MV-4-11 (cell line): ENCODE data around the gene COBL.

ENCODE experiments used
- DNase-seq: peaks from one replicate; lab custom pipeline; 2025; lab: John Stamatoyannopoulos, UW

Gene COBL, protein sequence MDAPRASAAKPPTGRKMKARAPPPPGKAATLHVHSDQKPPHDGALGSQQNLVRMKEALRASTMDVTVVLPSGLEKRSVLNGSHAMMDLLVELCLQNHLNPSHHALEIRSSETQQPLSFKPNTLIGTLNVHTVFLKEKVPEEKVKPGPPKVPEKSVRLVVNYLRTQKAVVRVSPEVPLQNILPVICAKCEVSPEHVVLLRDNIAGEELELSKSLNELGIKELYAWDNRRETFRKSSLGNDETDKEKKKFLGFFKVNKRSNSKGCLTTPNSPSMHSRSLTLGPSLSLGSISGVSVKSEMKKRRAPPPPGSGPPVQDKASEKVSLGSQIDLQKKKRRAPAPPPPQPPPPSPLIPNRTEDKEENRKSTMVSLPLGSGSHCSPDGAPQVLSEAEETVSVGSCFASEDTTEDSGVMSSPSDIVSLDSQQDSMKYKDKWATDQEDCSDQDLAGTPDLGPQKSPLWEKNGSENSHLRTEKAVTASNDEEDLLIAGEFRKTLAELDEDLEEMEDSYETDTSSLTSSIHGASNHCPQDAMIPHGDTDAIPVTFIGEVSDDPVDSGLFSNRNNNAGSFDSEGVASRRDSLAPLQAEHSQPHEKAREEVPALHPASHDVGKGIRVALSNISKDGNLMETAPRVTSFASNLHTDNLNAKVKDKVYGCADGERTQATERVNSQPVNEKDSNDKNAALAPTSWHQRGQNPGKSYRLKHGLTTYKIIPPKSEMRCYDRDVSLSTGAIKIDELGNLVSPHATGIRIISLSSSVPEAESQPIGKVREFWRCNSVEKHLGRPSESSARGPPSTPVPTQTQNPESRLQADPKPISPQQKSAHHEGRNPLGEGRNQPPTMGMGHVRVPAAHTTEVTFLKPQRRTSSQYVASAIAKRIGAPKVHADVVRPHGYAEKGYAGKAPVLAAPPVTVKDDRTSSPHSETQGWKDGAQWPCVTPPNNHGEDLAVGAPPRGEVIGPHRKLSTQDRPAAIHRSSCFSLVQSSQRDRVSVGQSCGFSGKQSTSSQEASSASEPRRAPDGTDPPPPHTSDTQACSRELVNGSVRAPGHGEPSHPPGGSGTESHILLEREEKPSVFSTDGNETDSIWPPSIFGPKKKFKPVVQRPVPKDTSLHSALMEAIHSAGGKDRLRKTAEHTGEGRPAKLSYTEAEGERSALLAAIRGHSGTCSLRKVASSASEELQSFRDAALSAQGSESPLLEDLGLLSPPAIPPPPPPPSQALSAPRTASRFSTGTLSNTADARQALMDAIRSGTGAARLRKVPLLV

DNA sequence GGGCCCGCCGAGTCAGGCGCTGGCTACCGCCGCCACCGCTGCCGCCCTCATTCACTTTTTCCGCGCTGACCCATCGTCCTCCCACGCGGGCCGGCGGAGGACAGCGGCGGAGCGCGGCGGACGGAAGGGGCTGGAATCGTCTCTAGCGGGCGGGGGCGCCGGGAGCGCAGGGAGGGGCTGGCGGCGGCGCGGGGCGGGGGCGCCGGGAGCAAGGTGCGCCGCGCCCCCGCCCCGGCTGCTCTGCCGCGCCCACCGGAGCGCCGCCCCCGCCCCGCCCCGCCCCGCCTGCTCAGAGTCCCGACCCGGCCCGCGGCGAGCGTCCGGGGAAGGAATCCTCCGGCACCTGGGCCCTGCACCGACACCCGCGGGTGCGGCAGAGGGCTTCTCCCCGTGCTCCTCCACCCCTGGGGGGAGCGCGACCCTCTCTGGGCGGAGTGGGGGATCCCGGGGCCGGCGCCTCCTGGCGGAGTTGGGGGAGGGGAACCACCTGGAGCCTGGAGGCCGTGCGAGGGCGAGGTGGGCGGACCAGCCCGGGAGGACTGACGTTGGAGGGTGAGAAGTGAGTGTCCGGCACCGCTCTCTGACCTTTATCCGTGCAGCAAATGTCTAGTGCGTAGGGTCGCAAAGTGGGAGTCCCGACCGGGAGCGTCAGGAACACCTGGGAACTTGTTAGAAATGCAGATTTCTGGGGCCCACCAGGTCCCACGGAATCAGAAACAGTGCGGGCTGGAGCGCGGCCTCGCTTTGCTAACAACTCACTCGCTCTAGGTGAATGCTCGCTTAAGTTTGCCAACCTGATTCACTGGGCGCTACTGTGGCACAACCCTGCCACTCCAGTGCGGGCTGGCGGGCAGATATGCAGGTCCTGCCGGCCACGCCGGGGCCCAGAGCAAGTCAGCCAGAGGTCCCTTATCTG lies at the start of gene COBL:
COBL (minus strand) TSS at position 144 of the 916 bp plus-strand sequence. CDS start 176 bp downstream, outside the sequence.
- DNase-seq: no peak

DNA sequence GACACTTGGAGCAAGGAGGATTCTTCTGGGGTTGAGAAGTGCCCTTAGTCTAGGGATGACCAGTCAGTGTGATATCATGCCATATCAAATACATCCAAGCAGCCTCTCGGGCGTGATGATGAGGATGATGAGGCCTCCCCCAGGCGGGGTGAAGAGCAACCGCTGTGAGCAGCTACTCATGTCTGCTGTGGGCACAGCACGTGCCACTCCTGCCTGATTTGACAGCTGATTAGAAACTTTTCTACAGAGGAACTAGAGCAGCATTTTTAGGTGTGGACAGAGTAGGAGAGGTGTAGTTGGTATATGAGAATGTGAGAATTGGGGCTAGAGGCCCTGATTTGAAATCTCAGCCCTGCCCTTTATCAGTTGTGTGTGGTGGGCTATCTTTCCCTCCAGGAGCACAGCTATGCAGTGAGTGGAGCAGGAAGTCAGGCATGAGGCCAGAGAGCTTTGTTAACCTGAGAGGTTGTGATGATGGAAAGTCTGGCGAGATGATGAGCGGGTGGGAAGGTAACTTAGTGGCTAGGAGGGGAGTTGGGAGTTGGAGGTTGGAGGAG lies 49.6 kb upstream of the COBL start:
- no peak for DNase-seq

DNA sequence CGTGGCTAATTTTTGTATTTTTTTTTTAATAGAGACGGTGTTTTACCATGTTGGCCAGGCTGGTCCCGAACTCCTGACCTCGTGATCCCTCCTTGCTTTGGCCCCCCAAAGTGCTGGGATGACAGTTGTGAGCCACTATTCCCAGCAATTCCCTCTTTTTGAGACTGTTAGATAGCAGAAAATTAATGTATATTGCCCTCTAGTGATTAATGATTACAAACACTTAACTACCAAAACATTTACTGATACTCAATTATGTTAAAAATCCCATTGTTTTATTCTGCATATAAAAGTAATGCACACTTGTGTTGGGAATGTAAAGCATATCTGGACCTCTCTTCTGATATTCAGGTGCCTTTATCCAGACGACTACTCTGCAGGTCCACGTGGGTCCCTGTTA lies 41.2 kb upstream of the COBL start:
- DNase-seq: no peak

DNA sequence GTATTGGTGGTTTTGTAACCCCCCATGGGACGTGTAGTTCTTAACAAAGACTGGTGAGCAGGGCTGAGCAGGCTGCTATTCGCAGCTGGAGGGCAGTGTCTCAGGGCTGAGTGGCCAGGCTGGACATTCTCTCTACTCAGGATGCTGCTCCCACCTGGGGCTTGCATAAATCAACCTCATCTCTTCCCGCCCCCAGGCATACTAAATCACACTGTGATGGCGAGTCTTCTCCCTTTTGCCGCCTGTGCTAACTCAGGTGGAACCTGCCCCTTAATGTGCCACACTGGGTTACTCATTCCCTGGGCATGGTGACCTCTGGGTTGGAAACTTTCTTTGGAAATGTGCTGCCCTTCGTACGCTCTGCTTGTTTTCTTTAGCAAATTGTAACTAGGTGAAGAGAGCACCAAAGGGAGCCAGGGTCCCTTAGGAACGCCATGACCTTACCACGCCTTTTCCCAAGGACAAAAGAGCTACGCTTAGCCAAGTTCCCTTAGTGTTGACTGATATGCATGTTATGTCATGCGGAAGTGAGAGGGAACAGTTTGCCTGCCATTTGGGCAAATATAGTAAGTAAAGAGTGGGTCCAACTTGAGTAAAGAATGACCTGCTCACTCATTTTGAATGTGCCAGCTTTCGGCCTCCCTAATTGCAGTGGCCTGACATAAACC lies 40.4 kb upstream of the COBL start:
- DNase-seq: no peak

DNA sequence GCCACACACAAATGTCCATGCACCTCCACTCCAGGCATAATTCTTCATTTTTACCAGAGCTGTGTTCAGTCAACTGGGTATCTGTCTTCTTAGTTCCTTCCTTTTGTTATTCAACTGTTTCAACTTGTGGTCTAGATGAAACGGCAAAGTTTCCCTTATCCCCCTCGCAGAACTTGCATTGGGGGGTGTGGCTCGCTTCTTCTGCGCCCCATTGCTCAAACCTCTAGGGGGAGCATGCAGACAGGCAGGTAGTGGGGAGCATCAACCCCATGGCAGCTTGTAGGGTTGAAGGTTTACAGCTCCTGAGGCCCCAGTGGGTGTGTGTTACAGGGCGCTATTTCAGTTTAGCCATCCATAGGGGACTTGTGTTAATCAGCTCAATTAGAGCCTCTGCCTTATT lies 38.3 kb upstream of the COBL start:
- DNase-seq: no peak

DNA sequence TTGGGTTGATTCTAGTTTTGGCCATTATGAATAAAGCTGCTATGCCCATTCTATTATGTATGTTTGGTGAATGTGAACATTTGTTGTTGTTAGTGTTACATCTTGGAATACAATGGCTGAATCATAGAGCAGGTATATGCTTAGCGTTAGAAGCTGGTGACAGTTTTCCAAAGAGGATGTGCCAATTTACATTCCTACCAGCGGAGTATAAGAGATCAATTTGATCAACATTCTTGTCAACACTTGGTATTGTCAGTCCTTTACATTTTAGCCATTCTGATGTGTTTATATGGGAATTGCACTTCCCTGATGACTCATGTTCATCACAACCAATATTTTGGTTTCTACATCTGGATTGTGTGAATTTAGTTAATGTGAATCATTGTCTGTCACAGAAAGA lies 37.8 kb upstream of the COBL start:
- no peak for DNase-seq

DNA sequence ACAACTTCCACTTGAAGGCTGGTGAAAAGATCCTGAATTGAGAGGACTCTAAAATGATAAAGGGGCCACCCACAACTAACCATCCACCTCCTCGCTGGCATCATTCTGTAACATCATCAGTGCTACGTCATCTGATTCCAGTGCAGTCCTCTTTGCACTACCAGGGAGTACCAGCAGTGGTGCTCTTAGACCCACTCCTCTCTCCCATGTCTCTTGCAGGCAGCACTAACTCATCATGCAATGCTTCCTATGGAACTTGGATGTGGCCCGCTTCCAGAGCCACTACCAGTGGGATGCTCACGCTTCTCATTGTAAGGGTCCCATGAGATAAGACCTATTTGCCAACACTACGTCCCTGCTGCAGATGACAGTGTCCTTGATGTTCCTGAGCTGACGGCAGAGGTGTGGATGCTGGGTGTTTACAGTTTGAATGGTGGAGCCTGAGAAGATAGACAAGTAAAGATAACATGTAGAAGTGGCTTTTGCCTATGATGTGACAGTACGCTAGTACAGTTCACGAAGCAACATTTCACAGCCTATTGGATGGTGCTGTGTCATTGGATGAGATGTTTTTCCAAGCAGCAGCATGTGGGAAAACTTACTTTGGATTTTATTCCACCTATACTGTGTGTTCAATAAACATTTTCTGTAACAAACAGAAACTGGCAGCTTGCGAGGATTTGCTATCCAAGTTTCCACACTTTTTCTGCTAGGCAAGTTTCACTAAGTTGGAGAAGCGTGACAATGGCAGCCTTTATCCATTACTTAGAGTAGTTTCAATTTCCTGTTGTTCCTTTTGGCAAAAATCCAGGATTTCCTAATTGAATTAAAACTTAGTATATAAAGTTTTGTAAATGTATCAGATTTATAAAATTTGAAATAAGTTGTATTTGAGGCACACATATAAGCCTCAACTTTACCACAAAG lies 35.8 kb upstream of the COBL start:
- DNase-seq: no peak

DNA sequence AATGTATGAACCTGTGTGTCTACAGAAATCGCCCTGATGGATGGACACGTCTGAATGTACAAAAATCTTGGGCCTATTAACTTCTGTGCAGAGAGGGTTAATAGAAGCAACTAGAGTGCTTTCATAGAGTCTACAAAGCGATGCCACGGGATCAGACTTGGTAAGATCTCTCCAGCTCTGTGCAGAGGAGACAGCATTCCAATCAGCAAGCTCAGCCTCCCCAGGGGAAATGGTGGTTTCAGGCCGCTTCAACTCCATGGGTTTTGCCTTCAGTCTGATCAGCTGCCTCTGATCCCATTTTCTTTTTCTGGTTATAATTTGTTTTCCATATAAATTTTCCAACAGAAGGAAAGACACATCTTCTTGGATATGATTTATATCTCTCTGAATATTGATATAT lies 35.1 kb upstream of the COBL start:
- no peak for DNase-seq

DNA sequence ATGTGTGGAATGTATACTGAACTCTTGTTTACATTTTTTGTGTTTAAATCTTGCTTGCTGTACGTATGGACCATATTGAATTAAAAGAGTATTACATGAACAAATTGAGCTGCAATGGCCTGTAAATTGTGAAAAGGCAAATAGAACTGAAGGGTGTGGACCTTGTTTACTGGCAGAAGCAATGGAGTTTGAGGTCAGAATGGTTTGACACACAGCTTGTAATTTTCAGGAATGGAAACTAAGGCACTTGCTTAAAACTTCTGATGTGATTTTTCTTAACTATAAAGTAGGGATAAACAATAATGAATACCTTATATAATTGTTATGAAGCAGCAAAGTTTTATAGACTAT lies 33.9 kb upstream of the COBL start:
- no peak for DNase-seq

DNA sequence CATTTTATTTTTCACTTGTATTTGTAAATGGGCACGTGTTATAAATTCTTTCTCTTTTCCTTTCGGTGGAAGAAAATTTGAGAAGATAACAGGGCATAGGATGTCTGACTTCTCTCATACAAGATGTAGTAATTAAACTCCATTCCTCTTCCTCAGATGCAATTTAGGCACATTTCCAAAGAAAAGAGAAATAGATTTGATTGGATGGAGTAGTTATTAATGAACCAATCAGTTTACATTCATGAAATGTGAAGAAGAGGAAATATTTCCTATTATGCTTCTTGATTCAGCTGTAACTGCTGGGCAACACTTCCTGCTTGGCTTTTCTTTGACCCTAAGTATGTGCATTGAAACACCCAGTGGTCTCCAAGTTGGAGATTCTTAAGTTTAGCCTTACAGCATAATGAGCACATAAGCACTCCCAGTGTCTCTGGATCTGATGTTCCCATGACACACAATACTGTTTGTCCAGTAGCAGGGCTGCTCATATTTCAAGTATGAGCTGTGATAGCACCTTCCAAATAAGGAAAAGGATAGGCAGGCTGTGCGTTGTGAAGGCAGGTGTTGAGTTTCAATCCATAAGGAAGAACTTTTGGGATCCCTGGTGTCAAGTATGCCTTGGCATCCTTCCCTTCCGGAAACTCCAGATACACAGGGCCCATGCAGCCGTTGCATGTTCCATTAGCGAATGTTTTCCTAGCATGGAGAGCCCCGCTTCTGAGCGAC lies 33.4 kb upstream of the COBL start:
- no peak for DNase-seq

DNA sequence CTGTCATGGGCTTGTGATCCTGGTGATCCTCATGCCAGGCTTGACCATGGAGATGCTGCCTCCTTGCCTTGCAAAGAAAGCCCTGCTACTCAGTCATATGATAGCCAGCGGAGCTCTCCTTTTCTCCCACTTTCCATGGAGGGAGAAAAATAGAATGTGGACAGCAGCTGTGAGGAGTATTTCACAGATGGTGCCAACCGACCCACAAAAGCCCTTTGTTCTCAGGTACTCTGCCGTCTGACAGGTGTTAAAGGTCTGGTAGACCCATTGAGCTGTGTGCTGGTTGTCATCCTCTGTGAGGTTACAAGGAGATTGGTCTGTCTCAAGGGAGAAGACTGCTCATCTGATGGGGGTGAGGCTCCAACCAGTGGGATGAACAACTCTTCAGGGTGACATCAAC lies 29.5 kb upstream of the COBL start:
- DNase-seq: no peak

DNA sequence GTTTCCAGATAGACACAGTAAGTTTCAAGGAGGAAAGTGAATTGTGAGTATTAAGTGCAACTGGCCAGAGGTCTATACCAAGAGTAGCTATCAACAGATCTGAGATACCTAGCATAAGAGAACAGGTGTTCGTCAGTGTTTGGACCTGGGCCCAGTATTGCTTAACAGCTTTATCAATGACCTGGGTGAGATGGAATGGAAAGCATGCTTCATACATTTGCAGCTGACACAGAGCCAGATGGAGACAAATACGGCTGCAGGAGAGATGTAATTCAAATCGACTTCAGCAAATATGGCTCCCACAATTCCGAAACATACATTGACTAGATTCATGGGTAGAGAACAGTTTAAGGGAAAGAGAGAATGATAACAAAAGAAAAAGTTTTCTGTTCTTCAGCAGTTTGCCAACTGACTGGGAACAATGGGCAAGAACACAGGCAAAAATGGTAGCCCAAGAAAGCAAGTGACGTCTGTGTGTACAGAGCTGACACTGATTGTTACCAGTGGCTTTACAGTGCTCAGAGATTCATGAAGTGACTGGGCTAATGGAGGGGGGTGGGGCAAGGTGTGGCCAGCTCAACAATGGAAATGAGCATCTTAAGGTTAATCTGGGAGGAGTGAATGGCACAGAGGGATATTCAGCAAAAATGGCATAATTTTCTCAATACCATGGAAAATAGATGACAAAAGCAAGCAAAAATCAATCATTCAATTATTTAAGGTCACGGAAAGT lies 28.0 kb upstream of the COBL start:
- DNase-seq: no peak

DNA sequence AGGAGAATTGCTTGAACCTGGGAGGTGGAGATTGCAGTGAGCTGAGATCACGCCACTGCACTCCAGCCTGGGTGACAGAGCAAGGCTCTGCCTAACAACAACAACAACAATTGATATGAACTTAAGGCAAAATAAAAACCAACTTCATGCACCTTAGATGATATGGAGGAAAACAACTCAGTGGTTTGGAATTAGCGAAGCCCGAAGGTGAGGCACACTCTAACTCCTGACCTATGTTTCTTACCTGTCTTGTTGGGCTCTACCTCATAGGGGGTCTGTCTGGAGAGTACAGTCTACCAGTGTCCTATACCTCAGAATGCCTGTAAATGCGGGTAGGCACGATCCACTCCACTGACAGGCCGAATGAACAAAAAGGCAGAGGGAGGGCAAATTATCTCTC lies 24.3 kb upstream of the COBL start:
- DNase-seq: no peak

DNA sequence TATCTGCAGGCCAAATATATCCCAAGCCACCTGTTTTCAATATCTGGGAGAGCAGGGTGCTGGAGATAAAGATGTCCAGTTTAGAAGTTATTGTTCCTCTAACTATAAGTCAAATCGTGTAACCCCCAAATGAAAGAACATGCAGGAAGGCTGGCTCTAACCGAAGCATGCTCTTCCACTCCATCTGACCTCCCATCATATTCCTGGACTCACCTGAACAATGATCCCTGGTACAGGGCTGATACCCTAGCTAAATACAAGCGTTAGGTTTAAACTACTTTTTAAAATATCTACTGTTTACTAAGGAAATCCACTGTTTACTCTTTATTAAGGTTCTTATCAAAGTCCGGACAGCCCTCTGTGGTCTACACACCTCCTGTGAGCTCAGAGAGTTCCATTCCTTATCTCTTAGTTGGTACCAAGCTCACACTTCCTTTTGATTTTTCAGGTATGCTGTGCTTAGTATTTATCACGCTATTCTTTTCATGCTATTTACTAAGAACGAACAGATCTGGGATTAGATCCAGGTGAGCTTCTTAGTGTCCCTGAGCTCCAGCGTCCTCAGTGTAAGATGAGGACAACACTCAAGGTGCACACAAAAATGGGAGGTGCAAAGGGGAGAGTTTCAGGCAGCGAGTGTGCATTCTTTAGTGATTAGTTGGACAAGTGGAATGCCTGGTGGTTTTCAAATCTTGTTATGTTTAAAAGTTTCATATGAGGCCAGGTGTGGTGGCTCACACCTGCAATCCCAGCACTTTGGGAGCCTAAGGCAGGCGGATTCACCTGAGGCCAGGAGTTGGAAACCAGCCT lies 23.6 kb upstream of the COBL start:
- no peak for DNase-seq

DNA sequence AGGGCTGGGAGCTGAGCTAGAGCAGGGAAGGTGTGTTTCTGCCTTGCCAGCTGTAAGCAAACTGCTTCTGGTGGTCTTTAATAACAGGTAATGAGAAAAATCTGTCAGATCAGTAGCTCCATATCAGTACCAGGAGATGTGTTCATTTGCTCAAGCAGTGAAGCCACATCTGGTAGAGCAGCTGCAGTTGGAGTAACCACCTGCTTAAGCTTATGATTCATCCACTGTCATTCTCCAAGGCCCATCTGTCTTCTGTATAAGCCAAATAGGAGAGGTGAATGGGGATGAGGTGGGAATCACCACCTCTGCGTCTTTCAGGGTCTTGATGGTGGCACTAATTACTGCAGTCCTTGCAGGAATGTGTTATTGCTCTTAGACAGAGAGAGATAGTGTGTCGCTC lies 18.4 kb upstream of the COBL start:
- no peak for DNase-seq

DNA sequence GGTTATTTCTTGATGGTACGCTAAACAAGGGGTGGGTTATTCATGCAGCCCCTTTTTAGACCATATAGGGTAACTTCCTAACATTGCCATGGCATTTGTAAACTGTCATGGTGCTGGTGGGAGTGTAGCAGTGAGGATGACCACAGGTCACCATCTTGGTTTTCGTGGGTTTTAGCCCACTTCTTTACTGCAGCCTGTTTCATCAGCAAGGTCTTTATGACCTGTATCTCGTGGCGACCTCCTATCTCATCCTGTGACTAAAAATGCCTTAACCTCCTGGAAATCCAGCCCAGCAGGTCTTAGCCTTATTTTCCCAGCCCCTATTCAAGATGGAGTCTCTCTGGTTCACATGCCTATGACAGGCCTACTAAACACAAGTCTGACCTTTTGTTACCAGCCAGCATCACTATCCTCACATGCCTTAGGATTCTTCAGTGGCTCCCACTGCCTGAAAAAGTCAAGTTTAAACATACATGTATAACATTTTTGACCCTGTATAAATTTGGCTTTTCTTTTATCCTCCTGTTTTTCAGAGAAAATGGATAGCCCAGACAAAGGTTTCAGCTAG lies 13.2 kb upstream of the COBL start:
- no peak for DNase-seq

DNA sequence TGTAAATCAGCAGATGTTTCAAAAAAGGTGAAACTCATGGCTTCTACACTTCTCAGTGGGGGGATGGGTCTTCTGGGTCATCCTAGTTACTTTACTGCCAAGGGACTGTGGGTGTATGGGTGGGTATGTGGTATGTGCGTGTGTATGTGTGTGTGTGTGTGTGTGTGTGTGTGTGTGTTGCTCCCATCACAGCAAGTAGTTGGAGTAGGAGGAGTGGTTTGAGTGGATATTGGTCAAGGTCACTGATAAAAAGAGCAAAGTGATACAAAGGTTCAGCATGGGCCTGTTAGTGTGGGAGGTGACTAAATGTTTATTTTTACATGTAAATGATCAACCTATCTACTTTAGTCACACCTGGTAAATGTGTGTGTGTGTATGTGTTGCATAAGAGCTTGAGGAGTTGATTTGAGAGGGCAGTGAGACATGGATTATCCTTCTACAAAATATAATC lies 11.8 kb upstream of the COBL start:
- no peak for DNase-seq
